AG09309 (cell line): Measurements from ENCODE around the gene KHNYN.

ENCODE experiments used
- DNase-seq: peaks from one replicate; pipeline ENCODE4 v3.0.0-alpha.2; 2010; ENCODE audit warnings: low read depth
- H3K4me3 ChIP-seq: 2 replicates; pipeline ENCODE4 v1.5.1; 2011; ENCODE audit warnings: mild to moderate bottlenecking, low read depth, low read length, moderate library complexity; ENCODE audit not compliant: control insufficient read depth
- CTCF ChIP-seq: IDR thresholded peaks from 2 replicates; pipeline ENCODE4 v1.5.1; 2011; ENCODE audit warnings: mild to moderate bottlenecking, low read depth, low read length, inconsistent platforms; ENCODE audit not compliant: insufficient read depth, control insufficient read depth; ENCODE audit errors: missing control alignments

The KHNYN gene

GRCh38 chr14:24430143-24430681 is 458 bp downstream of the KHNYN start:
- peak overlapping the region; percentile 65 for H3K4me3 ChIP-seq
- peak; percentile 16 for DNase-seq
- TF ChIP-seq CTCF: no peak

- H3K4me3 ChIP-seq: peak overlapping the region; percentile 65
- no peak for DNase-seq
- no peak for TF ChIP-seq CTCF
Observed at GRCh38 chr14:24430682-24431568, 1.2 kb downstream of the KHNYN start.

- DNase-seq: peak; percentile 83
- H3K4me3 ChIP-seq: peak overlapping the region; percentile 65
- TF ChIP-seq CTCF: peak; percentile 99
Observed at GRCh38 chr14:24431569-24432258, 2.0 kb downstream of the KHNYN start.

- DNase-seq: no peak
- peak overlapping the region; percentile 65 for H3K4me3 ChIP-seq
- TF ChIP-seq CTCF: no peak
Observed at GRCh38 chr14:24432259-24433131, 2.7 kb downstream of the KHNYN start.

GRCh38 chr14:24434036-24434435 is 4.3 kb downstream of the KHNYN start:
- no peak overlapping the region for H3K4me3 ChIP-seq
- DNase-seq: no peak
- TF ChIP-seq CTCF: no peak

GRCh38 chr14:24434676-24435075 is 4.9 kb downstream of the KHNYN start:
- DNase-seq: no peak
- no peak overlapping the region for H3K4me3 ChIP-seq
- TF ChIP-seq CTCF: no peak
